Subcutaneous abdominal adipose tissue (tissue), 5 donors: Measurements from ENCODE around the gene TEX9.
"Not testable (repeated sequence)": the region's sequence is repeated elsewhere in the genome, so short reads cannot be mapped to it uniquely, and the experiment has no call there.

Source experiments
- H3K27ac ChIP-seq: one replicate; pipeline ENCODE4 v1.7.0; 2013; ENCODE audit warnings: low read depth, mild to moderate bottlenecking, inconsistent platforms, low read length, moderate library complexity
- H3K27me3 ChIP-seq, 5 donors: one replicate each; pipeline ENCODE4 v1.7.0; 2013; ENCODE audit warnings: low read length in 5 of 5, inconsistent platforms in 1 of 5; ENCODE audit not compliant: control insufficient read depth in 5 of 5, insufficient read depth in 4 of 5
- H3K36me3 ChIP-seq, 5 donors: one replicate each; pipeline ENCODE4 v1.7.0; 2013; ENCODE audit warnings: low read length in 5 of 5; ENCODE audit not compliant: control insufficient read depth in 5 of 5, insufficient read depth in 5 of 5
- H3K4me1 ChIP-seq, 5 donors: one replicate each; pipeline ENCODE4 v1.7.0; 2013; ENCODE audit warnings: low read length in 5 of 5, mild to moderate bottlenecking in 3 of 5, moderate library complexity in 1 of 5; ENCODE audit not compliant: control insufficient read depth in 5 of 5, insufficient read depth in 5 of 5
- H3K4me3 ChIP-seq, 5 donors: one replicate each; pipeline ENCODE4 v1.7.0; 2013; ENCODE audit warnings: low read length in 5 of 5, low read depth in 1 of 5
- H3K9ac ChIP-seq, 5 donors: one replicate each; pipeline ENCODE4 v1.7.0; 2013; ENCODE audit warnings: low read length in 5 of 5, mild to moderate bottlenecking in 4 of 5, moderate library complexity in 3 of 5
- H3K9me3 ChIP-seq, 5 donors: one replicate each; pipeline ENCODE4 v1.7.0; 2013; ENCODE audit warnings: low read length in 5 of 5; ENCODE audit not compliant: control insufficient read depth in 5 of 5
- donor health status: healthy.
- donor health status: healthy.
- donor health status: healthy.
- donor health status: healthy.
- donor health status: healthy.

TEX9 gene

GRCh38 chr15:56365075-56365711, at the start of gene TEX9:
TSS of gene TEX9 (plus strand) at chr15:56365426. CDS start at chr15:56365451, 25 bp downstream.
- Histone ChIP-seq H3K27ac (no peak within 1 kb of the TSS), H3K27me3 (no peaks in the 10 kb centered on the region), H3K4me3 (peak within 1 kb of the TSS; percentile 77 to 95 (median 93)), H3K4me1 (peaks cover 0 to 19% (median 15%) of the 10 kb centered on the region in 5 donors), H3K36me3 (no peaks in the 10 kb centered on the region), H3K9me3 (peaks cover 0 to 4% (median 3%) of the 10 kb centered on the region in 5 donors), H3K9ac (peak within 1 kb of the TSS; percentile 61 to 94 (median 66))

GRCh38 chr15:56316561-56316960, 48.7 kb upstream of the TEX9 start:
- H3K27me3 ChIP-seq, H3K9ac ChIP-seq, H3K4me3 ChIP-seq, H3K9me3 ChIP-seq, H3K4me1 ChIP-seq, H3K27ac ChIP-seq, H3K36me3 ChIP-seq: not testable (repeated sequence)

GRCh38 chr15:56320316-56320715, 44.9 kb upstream of the TEX9 start:
- no peaks in the 10 kb centered on the region for H3K27me3 ChIP-seq

GRCh38 chr15:56320861-56321260, 44.4 kb upstream of the TEX9 start:
- no peak overlapping the region for H3K27ac ChIP-seq
- no peak overlapping the region for H3K4me3 ChIP-seq
- no peaks in the 10 kb centered on the region for H3K36me3 ChIP-seq
- no peak overlapping the region for H3K9ac ChIP-seq
- no peaks in the 10 kb centered on the region for H3K4me1 ChIP-seq
- H3K9me3 ChIP-seq: peaks cover 0 to 4% (median under 1%) of the 10 kb centered on the region in 5 donors
- no peaks in the 10 kb centered on the region for H3K27me3 ChIP-seq

More at GRCh38 chr15:56320316-56320715, 44.9 kb upstream of the TEX9 start:
- H3K9ac ChIP-seq: no peak overlapping the region
- H3K27ac ChIP-seq: no peak overlapping the region
- no peak overlapping the region for H3K4me3 ChIP-seq
- H3K36me3 ChIP-seq: no peaks in the 10 kb centered on the region
- peaks cover 0 to 4% (median 0%) of the 10 kb centered on the region in 5 donors for H3K9me3 ChIP-seq
- H3K4me1 ChIP-seq: no peaks in the 10 kb centered on the region

- H3K4me3 ChIP-seq: no peak overlapping the region
- no peaks in the 10 kb centered on the region for H3K4me1 ChIP-seq
- no peak overlapping the region for H3K27ac ChIP-seq
- peaks cover 0 to 4% (median 3%) of the 10 kb centered on the region in 5 donors for H3K9me3 ChIP-seq
- H3K36me3 ChIP-seq: no peaks in the 10 kb centered on the region
- no peak overlapping the region for H3K9ac ChIP-seq
- H3K27me3 ChIP-seq: no peaks in the 10 kb centered on the region
Observed at GRCh38 chr15:56322444-56322843, 42.8 kb upstream of the TEX9 start.

- H3K9me3 ChIP-seq: peaks cover 0 to 3% (median 0%) of the 10 kb centered on the region in 5 donors
- no peak overlapping the region for H3K27ac ChIP-seq
- no peaks in the 10 kb centered on the region for H3K27me3 ChIP-seq
- H3K9ac ChIP-seq: no peak overlapping the region
- no peaks in the 10 kb centered on the region for H3K4me1 ChIP-seq
- no peaks in the 10 kb centered on the region for H3K36me3 ChIP-seq
- H3K4me3 ChIP-seq: no peak overlapping the region
Observed at GRCh38 chr15:56323435-56323834, 41.8 kb upstream of the TEX9 start.

GRCh38 chr15:56325186-56325585, 40.0 kb upstream of the TEX9 start:
- Histone ChIP-seq H3K9me3 (peaks cover 0 to 3% (median 0%) of the 10 kb centered on the region in 5 donors), H3K4me1 (no peaks in the 10 kb centered on the region)

GRCh38 chr15:56327721-56328502, 37.3 kb upstream of the TEX9 start:
- no peaks in the 10 kb centered on the region for H3K27me3 ChIP-seq
- H3K4me1 ChIP-seq: no peaks in the 10 kb centered on the region
- no peaks in the 10 kb centered on the region for H3K36me3 ChIP-seq
- peaks cover 0 to 5% (median 2%) of the 10 kb centered on the region in 5 donors for H3K9me3 ChIP-seq
- H3K9ac ChIP-seq: no peak overlapping the region
- no peak overlapping the region for H3K4me3 ChIP-seq
- no peak overlapping the region for H3K27ac ChIP-seq

More at GRCh38 chr15:56325186-56325585, 40.0 kb upstream of the TEX9 start:
- H3K36me3 ChIP-seq: no peaks in the 10 kb centered on the region
- H3K4me3 ChIP-seq: no peak overlapping the region
- no peak overlapping the region for H3K9ac ChIP-seq
- H3K27me3 ChIP-seq: no peaks in the 10 kb centered on the region
- no peak overlapping the region for H3K27ac ChIP-seq

- Histone ChIP-seq H3K9me3 (peaks cover 0 to 3% (median 0%) of the 10 kb centered on the region in 5 donors), H3K27me3 (no peaks in the 10 kb centered on the region), H3K9ac (no peak overlapping the region), H3K27ac (no peak overlapping the region), H3K4me3 (no peak overlapping the region), H3K36me3 (no peaks in the 10 kb centered on the region), H3K4me1 (no peaks in the 10 kb centered on the region)
Observed at GRCh38 chr15:56337084-56337725, 28.0 kb upstream of the TEX9 start.

- Histone ChIP-seq H3K9ac (no peak overlapping the region), H3K27me3 (no peaks in the 10 kb centered on the region), H3K27ac (no peak overlapping the region), H3K4me3 (no peak overlapping the region), H3K9me3 (no peaks in the 10 kb centered on the region), H3K4me1 (no peaks in the 10 kb centered on the region), H3K36me3 (no peaks in the 10 kb centered on the region)
Observed at GRCh38 chr15:56339594-56339993, 25.6 kb upstream of the TEX9 start.
